Esophagus squamous epithelium (tissue), 5 donors: Measurements from ENCODE around the gene WDR73. TPM values are rescaled to one million over a fixed set of nuclear protein-coding genes. Genes with fewer than 3 reads are reported as not detected.
A peak's percentile ranks its signal among the peaks of the same experiment; 100 is the strongest.

Experiments used
- DNase-seq: peaks from one replicate; lab custom pipeline; 2025; lab: John Stamatoyannopoulos, UW
- H3K27ac ChIP-seq, 4 donors: fragments of 200-600 bp; sonication (generic); one replicate each; pipeline ENCODE4 v1.5.1; 2016 to 2019; ENCODE audit warnings: mild to moderate bottlenecking in 1 of 4
- H3K27me3 ChIP-seq, 4 donors: fragments of 200-600 bp; sonication (generic); 1 replicate in 3 of 4; 2 replicates in 1 of 4; pipeline versions ENCODE4 v1.5.1 to v1.6.0; 2017 to 2021; ENCODE audit warnings: antibody characterized with exemption in 1 of 4
- H3K36me3 ChIP-seq, 3 donors: fragments of 200-600 bp; sonication (generic); one replicate each; pipeline ENCODE4 v1.5.1; 2016 to 2019
- H3K4me1 ChIP-seq, 3 donors: fragments of 200-600 bp; sonication (generic); one replicate each; pipeline ENCODE4 v1.5.1; 2017 to 2019
- H3K4me3 ChIP-seq, 4 donors: fragments of 200-600 bp; sonication (generic); 1 replicate in 3 of 4; 2 replicates in 1 of 4; pipeline ENCODE4 v1.5.1; 2016 to 2019; ENCODE audit warnings: mild to moderate bottlenecking in 2 of 4, moderate library complexity in 1 of 4
- H3K9me3 ChIP-seq, 3 donors: fragments of 200-600 bp; sonication (generic); one replicate each; pipeline ENCODE4 v1.5.1; 2016 to 2019
- CTCF ChIP-seq, 6 experiments: fragments of 450-650 bp in 4 of 6; fragments of 200-600 bp in 2 of 6; sonication (generic) in 2 of 6; IDR thresholded peaks; one replicate each; pipeline ENCODE4 v1.5.1; 2016 to 2019; ENCODE audit warnings: antibody characterized with exemption in 6 of 6, mild to moderate bottlenecking in 4 of 6, moderate library complexity in 4 of 6
- POLR2A ChIP-seq, 4 donors: fragments of 450-650 bp; IDR thresholded peaks; one replicate each; pipeline ENCODE4 v1.6.1; 2017; ENCODE audit warnings: antibody characterized with exemption in 4 of 4, mild to moderate bottlenecking in 4 of 4, moderate library complexity in 3 of 4
- WGBS, 2 donors: methylation state at CpG; one replicate each; pipeline ENCODE4 v1.1.5; 2018; 5-methylcytosine and 5-hydroxymethylcytosine counted together
- intact Hi-C: fragments of 100-400 bp; cut with DNase I; formaldehyde crosslinking; loops from one replicate; pipeline ENCODE4 v1.15.0; 2022
- total RNA-seq, 4 donors: library from RNA; depleted of rRNA; stranded (reverse); fragments of >200 nt; gene quantifications; one replicate each; pipeline ENCODE4 v1.1.0, GENCODE V29; 2016
- donor health status: DM: yes; HTN: yes; CAD: no.

Gene WDR73
- total RNA-seq, 4 donors from 2014 or later, result 14.1 to 27.5 (median 16.5) TPM

GRCh38 chr15:84658788-84659411, 4.8 kb upstream of the WDR73 start:
- Histone ChIP-seq H3K27me3 (no peaks in the 10 kb centered on the region), H3K9me3 (no peaks in the 10 kb centered on the region), H3K4me1 (peaks cover 15 to 41% (median 16%) of the 10 kb centered on the region in 3 donors), H3K36me3 (peaks cover 0 to 8% (median 0%) of the 10 kb centered on the region in 3 donors), H3K27ac (peak overlapping the region; percentile 53 to 82 (median 75)), H3K4me3 (peak overlapping the region; percentile 57 to 92 (median 65))
- 8 to 23% methylated on average over 3 to 7 of the region's 7 CpGs for WGBS, 2 donors
- DNase-seq, result no peak
- intact Hi-C loops, result no loop called here
- TF ChIP-seq CTCF (IDR thresholded peaks at IDR 0.05), result no peak
- no peak for TF ChIP-seq POLR2A (IDR thresholded peaks at IDR 0.05)

- intact Hi-C loops, result no loop called here
- peaks cover 0 to 2% (median 0%) of the 10 kb centered on the region in 3 donors for H3K36me3 ChIP-seq
- H3K4me1 ChIP-seq, result peaks cover 19 to 46% (median 20%) of the 10 kb centered on the region in 3 donors
- peak within 1 kb of the TSS; percentile 71 to 90 (median 80) for H3K27ac ChIP-seq
- peak; percentile 49 to 79 (median 62) for TF ChIP-seq CTCF (IDR thresholded peaks at IDR 0.05)
- TF ChIP-seq POLR2A (IDR thresholded peaks at IDR 0.05), result no peak
- DNase-seq, result peak; percentile 32
- peak within 1 kb of the TSS; percentile 57 to 92 (median 65) for H3K4me3 ChIP-seq
- 1 to 2% methylated on average over 7 to 19 of the region's 61 CpGs for WGBS, 2 donors
- no peaks in the 10 kb centered on the region for H3K27me3 ChIP-seq
- no peaks in the 10 kb centered on the region for H3K9me3 ChIP-seq
Measured at GRCh38 chr15:84658080-84658787, 4.2 kb upstream of the WDR73 start, which contains the start of gene NMB. Gene NMB (minus strand): TSS chr15:84658199. CDS start chr15:84658152, 47 bp downstream.

- TF ChIP-seq POLR2A (IDR thresholded peaks at IDR 0.05) (no peak), CTCF (IDR thresholded peaks at IDR 0.05) (no peak)
- intact Hi-C loops, result no loop called here
- no peaks in the 10 kb centered on the region for H3K9me3 ChIP-seq
- H3K4me3 ChIP-seq, result peak overlapping the region; percentile 57 to 92 (median 65)
- H3K27me3 ChIP-seq, result no peaks in the 10 kb centered on the region
- H3K4me1 ChIP-seq, result peaks cover 24 to 51% (median 24%) of the 10 kb centered on the region in 3 donors
- H3K27ac ChIP-seq, result peak overlapping the region; percentile 71 to 90 (median 80)
- H3K36me3 ChIP-seq, result no peaks in the 10 kb centered on the region
- no peak for DNase-seq
- 32 to 48% methylated on average over 4 to 5 of the region's 17 CpGs for WGBS, 2 donors
Measured at GRCh38 chr15:84657748-84658079, 3.6 kb upstream of the WDR73 start.

DNA sequence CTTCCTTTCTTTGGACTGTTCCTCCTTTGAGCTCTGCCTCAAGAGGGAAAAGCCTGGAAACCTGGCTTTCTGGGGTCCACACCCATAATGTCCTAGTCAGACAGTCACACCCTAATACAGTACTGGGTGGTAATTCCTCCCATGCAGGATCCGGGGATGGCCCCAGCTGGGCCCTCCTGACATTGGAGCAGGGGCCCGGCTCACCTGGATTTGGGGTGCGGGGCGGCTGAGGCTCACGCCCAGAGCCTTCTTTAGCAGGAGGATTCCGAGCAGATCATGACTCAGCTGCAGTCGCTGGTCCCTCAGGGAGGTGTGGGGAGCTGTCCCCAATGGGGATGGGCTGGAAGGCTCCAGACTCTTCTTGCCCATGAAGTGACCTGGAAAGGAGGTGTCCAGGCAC, 2.9 kb upstream of the WDR73 start:
- no peaks in the 10 kb centered on the region for H3K9me3 ChIP-seq
- no peak for DNase-seq
- H3K4me1 ChIP-seq, result peaks cover 24 to 58% (median 24%) of the 10 kb centered on the region in 3 donors
- WGBS, 2 donors, result 43% methylated on average over 3 of the region's 7 CpGs; no CpG with 5 or more reads in 1 of the 2 donors
- no peaks in the 10 kb centered on the region for H3K27me3 ChIP-seq
- TF ChIP-seq POLR2A (IDR thresholded peaks at IDR 0.05), result no peak
- TF ChIP-seq CTCF (IDR thresholded peaks at IDR 0.05), result no peak
- H3K36me3 ChIP-seq, result peaks cover 0 to 5% (median 0%) of the 10 kb centered on the region in 3 donors
- intact Hi-C loops, result no loop called here
- peak overlapping the region in 1 of 4 donors; percentile 57 for H3K4me3 ChIP-seq
- no peak overlapping the region for H3K27ac ChIP-seq
